Mucosa of descending colon (tissue), 3 donors: ENCODE data around the gene OTOR. TPM values are rescaled to one million over a fixed set of nuclear protein-coding genes. Genes with fewer than 3 reads are reported as not detected.

Experiments used
- ATAC-seq: fragments of 200-7000 bp; cut with Tn5 transposase; one replicate; pipeline ENCODE4 v1.9.1; 2020; ENCODE audit warnings: mild to moderate bottlenecking, moderate library complexity
- DNase-seq, 3 donors: peaks; one replicate each; pipeline ENCODE4 v3.0.0-alpha.2; 2020
- H3K36me3 ChIP-seq: fragments of 200-600 bp; one replicate; pipeline ENCODE4 v1.8.0; 2021; ENCODE audit warnings: low read depth, mild to moderate bottlenecking
- H3K4me1 ChIP-seq: fragments of 200-600 bp; one replicate; pipeline ENCODE4 v1.8.0; 2021; ENCODE audit warnings: low read depth, mild to moderate bottlenecking
- H3K4me3 ChIP-seq: fragments of 200-600 bp; one replicate; pipeline ENCODE4 v1.8.0; 2021; ENCODE audit warnings: mild to moderate bottlenecking
- H3K9me3 ChIP-seq: fragments of 200-600 bp; one replicate; pipeline ENCODE4 v1.8.0; 2021; ENCODE audit warnings: mild to moderate bottlenecking
- CTCF ChIP-seq: fragments of 200-600 bp; IDR thresholded peaks from one replicate; pipeline ENCODE4 v1.8.0; 2022; ENCODE audit warnings: antibody characterized with exemption, mild to moderate bottlenecking
- intact Hi-C, 2 donors: fragments of 100-400 bp; cut with DNase I in 1 of 2; cut with micrococcal nuclease in 1 of 2; formaldehyde crosslinking; loops; one replicate each; pipeline versions ENCODE4 v1.11.0 to v1.11.1; 2022; cut with DNase I, micrococcal nuclease
- total RNA-seq, 3 donors: library from RNA; stranded (reverse); fragmentation: NEBNext Ultra II Directional in 2 of 3; extraction: Animal tissue kit (Norgen Biotek cat#: 25700) in 2 of 3; gene quantifications; one replicate each; pipeline versions ENCODE4 v1.2.1 to v1.2.4, GENCODE V29; 2021 to 2023
- donor health status: DM: no; HTN: no; CAD: no; lungs with moderate emphysema.
- donor health status: DM: no; HTN: no; CAD: no.
- donor health status: DM: no; HTN: yes; CAD: no.

OTOR gene
- total RNA-seq, 3 donors from 2014 or later, result not detected

DNA sequence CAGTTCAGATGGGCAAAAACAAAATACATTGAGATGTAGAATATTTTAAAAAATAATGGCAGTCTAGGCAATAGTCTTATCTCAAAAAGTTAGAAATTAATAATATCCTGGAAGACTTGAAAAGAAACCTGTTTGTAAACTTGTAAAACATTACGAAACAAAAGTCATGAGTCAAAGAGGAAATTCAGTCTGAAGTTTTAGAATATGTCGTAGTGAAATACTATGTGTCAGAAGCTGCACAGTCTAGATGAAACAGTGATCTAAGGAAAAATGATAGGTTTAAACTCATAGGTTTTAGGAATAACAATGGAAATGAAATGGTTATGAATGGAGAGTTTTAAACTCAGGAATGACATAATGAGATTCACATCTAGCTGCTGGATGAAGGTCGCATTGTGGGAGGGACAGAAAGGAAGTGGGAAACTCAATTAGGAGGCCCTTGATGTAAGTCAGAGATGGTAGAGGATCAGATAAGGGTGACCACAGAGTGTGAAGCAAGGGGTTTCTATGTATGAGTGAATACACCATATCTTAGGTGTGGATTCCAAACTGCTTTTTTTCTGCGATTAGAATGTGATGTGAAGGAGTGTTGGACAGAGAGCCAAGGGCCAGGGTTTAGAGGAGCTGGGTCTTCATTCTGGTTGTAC, 15.5 kb upstream of the OTOR start:
- TF ChIP-seq CTCF, result no peak
- Histone ChIP-seq H3K4me3 (no peak overlapping the region), H3K9me3 (no peaks in the 10 kb centered on the region), H3K36me3 (no peaks in the 10 kb centered on the region), H3K4me1 (peaks cover 7% of the 10 kb centered on the region)
- intact Hi-C loops, result no loop called here
- DNase-seq (no peak), ATAC-seq (no peak)

- H3K9me3 ChIP-seq, result no peaks in the 10 kb centered on the region
- intact Hi-C loops, result no loop called here
- H3K4me3 ChIP-seq, result no peak overlapping the region
- ATAC-seq (no peak), DNase-seq (no peak)
- H3K36me3 ChIP-seq, result no peaks in the 10 kb centered on the region
- H3K4me1 ChIP-seq, result no peaks in the 10 kb centered on the region
- TF ChIP-seq CTCF, result no peak
Measured at GRCh38 chr20:16740365-16741072, 7.6 kb upstream of the OTOR start.

GRCh38 chr20:16744178-16744807, 3.9 kb upstream of the OTOR start:
- Histone ChIP-seq H3K4me1 (no peaks in the 10 kb centered on the region), H3K9me3 (no peaks in the 10 kb centered on the region), H3K36me3 (no peaks in the 10 kb centered on the region), H3K4me3 (no peak overlapping the region)
- intact Hi-C loops, result no loop called here
- no peak for TF ChIP-seq CTCF
- no peak for DNase-seq
- ATAC-seq, result no peak

DNA sequence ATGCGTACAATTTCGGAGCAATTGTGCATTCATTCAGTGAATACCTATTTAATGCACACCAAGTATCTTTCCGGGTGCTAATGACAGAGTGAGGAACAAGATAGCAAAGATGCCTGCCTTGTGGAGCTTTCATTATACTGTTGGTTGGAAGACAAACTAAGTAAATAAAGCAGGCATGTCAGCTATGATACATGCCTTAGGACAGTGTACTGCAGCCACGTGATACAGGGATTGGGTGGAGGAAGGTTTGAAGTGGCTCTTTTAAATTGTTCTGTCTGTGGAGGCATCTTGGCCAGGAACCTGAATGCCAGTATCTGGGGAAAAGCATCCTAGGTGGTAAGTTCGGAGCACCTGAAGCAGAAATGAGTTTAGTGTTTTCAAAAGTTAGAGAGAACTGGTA, 3.0 kb upstream of the OTOR start:
- DNase-seq, result no peak
- Histone ChIP-seq H3K9me3 (no peaks in the 10 kb centered on the region), H3K36me3 (no peaks in the 10 kb centered on the region), H3K4me3 (no peak overlapping the region), H3K4me1 (no peaks in the 10 kb centered on the region)
- intact Hi-C loops, result no loop called here
- ATAC-seq, result no peak
- TF ChIP-seq CTCF, result no peak

- DNase-seq, result peak in 1 of 3 donors; percentile 14
- ATAC-seq, result peak; percentile 87
- Histone ChIP-seq H3K9me3 (no peaks in the 10 kb centered on the region), H3K4me1 (no peaks in the 10 kb centered on the region), H3K36me3 (no peaks in the 10 kb centered on the region), H3K4me3 (no peak overlapping the region)
- no peak for TF ChIP-seq CTCF
- intact Hi-C loops, result no loop called here
Measured at GRCh38 chr20:16747291-16747811, 807 bp upstream of the OTOR start.
